ENCODE measurements around the gene SNCG.

The SNCG gene

GRCh38 chr10:86940677-86941076, 17.7 kb upstream of the SNCG start:
- no peaks in the 10 kb centered on the region for H3F3A ChIP-seq (ENCODE audit: insufficient read depth, low read length)
- H3K79me2 ChIP-seq (ENCODE audit: low read length): no peaks in the 10 kb centered on the region
- no peaks in the 10 kb centered on the region for H3K9me3 ChIP-seq (replicated peaks; ENCODE audit: insufficient read depth, low read length)
- H3K4me1 ChIP-seq (ENCODE audit: low read length): no peaks in the 10 kb centered on the region
- no peak overlapping the region for H3K4me3 ChIP-seq (ENCODE audit: low read length)
- H4K20me1 ChIP-seq (ENCODE audit: insufficient read depth, low read length): no peaks in the 10 kb centered on the region
- no peaks in the 10 kb centered on the region for H3K36me3 ChIP-seq (replicated peaks; ENCODE audit: insufficient read depth, low read length)
- H3K9ac ChIP-seq (ENCODE audit: low read length): no peak overlapping the region
- H3K4me2 ChIP-seq (ENCODE audit: low read depth, low read length): no peak overlapping the region
- H2AFZ ChIP-seq (ENCODE audit: low read length): no peak overlapping the region
- H3K9me2 ChIP-seq (replicated peaks; ENCODE audit: insufficient read depth, low read length): no peaks in the 10 kb centered on the region
- H3K27me3 ChIP-seq (replicated peaks; ENCODE audit: insufficient read depth, low read length): no peaks in the 10 kb centered on the region
- TF ChIP-seq CTCF (IDR thresholded peaks at IDR 0.05; ENCODE audit: low read length) (no peak), EZH2phosphoT487 (IDR thresholded peaks at IDR 0.05; ENCODE audit: low read length) (no peak), EZH2 (optimal IDR thresholded peaks at IDR 0.05; ENCODE audit: low read depth, low read length) (no peak)
- DNase-seq: no peak
- no peak overlapping the region for H3K27ac ChIP-seq (ENCODE audit: low read length)

- Histone ChIP-seq H3K27me3 (replicated peaks; ENCODE audit: insufficient read depth, low read length) (no peaks in the 10 kb centered on the region), H3K9me2 (replicated peaks; ENCODE audit: insufficient read depth, low read length) (no peaks in the 10 kb centered on the region), H3K27ac (ENCODE audit: low read length) (no peak overlapping the region), H2AFZ (ENCODE audit: low read length) (no peak overlapping the region), H3K9ac (ENCODE audit: low read length) (no peak overlapping the region), H3K4me3 (ENCODE audit: low read length) (no peak overlapping the region), H3K4me2 (ENCODE audit: low read depth, low read length) (no peak overlapping the region), H3K9me3 (replicated peaks; ENCODE audit: insufficient read depth, low read length) (no peaks in the 10 kb centered on the region), H3K79me2 (ENCODE audit: low read length) (no peaks in the 10 kb centered on the region), H3K4me1 (ENCODE audit: low read length) (no peaks in the 10 kb centered on the region), H3F3A (ENCODE audit: insufficient read depth, low read length) (no peaks in the 10 kb centered on the region), H3K36me3 (replicated peaks; ENCODE audit: insufficient read depth, low read length) (no peaks in the 10 kb centered on the region), H4K20me1 (ENCODE audit: insufficient read depth, low read length) (no peaks in the 10 kb centered on the region)
- no peak for DNase-seq
- no peak for TF ChIP-seq EZH2phosphoT487 (IDR thresholded peaks at IDR 0.05; ENCODE audit: low read length)
- TF ChIP-seq EZH2 (optimal IDR thresholded peaks at IDR 0.05; ENCODE audit: low read depth, low read length): no peak
- TF ChIP-seq CTCF (IDR thresholded peaks at IDR 0.05; ENCODE audit: low read length): no peak
These were observed 17.0 kb upstream of the SNCG start for GRCh38 chr10:86941426-86941825.

- Histone ChIP-seq H2AFZ (ENCODE audit: low read length) (no peak overlapping the region), H3K27ac (ENCODE audit: low read length) (no peak overlapping the region), H4K20me1 (ENCODE audit: insufficient read depth, low read length) (no peaks in the 10 kb centered on the region), H3K4me3 (ENCODE audit: low read length) (no peak overlapping the region), H3K36me3 (replicated peaks; ENCODE audit: insufficient read depth, low read length) (no peaks in the 10 kb centered on the region), H3K9me2 (replicated peaks; ENCODE audit: insufficient read depth, low read length) (no peaks in the 10 kb centered on the region), H3K27me3 (replicated peaks; ENCODE audit: insufficient read depth, low read length) (no peaks in the 10 kb centered on the region), H3K9me3 (replicated peaks; ENCODE audit: insufficient read depth, low read length) (no peaks in the 10 kb centered on the region), H3F3A (ENCODE audit: insufficient read depth, low read length) (no peaks in the 10 kb centered on the region), H3K4me2 (ENCODE audit: low read depth, low read length) (no peak overlapping the region), H3K4me1 (ENCODE audit: low read length) (no peaks in the 10 kb centered on the region), H3K9ac (ENCODE audit: low read length) (no peak overlapping the region), H3K79me2 (ENCODE audit: low read length) (no peaks in the 10 kb centered on the region)
- TF ChIP-seq CTCF (IDR thresholded peaks at IDR 0.05; ENCODE audit: low read length) (no peak), EZH2 (optimal IDR thresholded peaks at IDR 0.05; ENCODE audit: low read depth, low read length) (no peak), EZH2phosphoT487 (IDR thresholded peaks at IDR 0.05; ENCODE audit: low read length) (no peak)
- DNase-seq: no peak
These were observed 16.4 kb upstream of the SNCG start for GRCh38 chr10:86941991-86942421.

Data from MM.1S (cell line).